Uterus (tissue), 2 donors: Measurements from ENCODE around the gene CLCN5.

Source experiments
- CTCF ChIP-seq, 4 experiments: fragments of 200-600 bp in 2 of 4; fragments of 450-650 bp in 2 of 4; sonication (generic) in 2 of 4; IDR thresholded peaks; one replicate each; pipeline ENCODE4 v1.5.1; 2016 to 2019; ENCODE audit warnings: antibody characterized with exemption in 4 of 4, mild to moderate bottlenecking in 2 of 4, moderate library complexity in 1 of 4
- POLR2A ChIP-seq, 2 donors: fragments of 450-650 bp; IDR thresholded peaks; one replicate each; pipeline ENCODE4 v1.6.1; 2016; ENCODE audit warnings: antibody characterized with exemption in 2 of 2, mild to moderate bottlenecking in 1 of 2, moderate library complexity in 1 of 2

- no peak for TF ChIP-seq CTCF (IDR thresholded peaks at IDR 0.05)
- no peak for TF ChIP-seq POLR2A (IDR thresholded peaks at IDR 0.05)
Observed at GRCh38 chrX:50147972-50148371, 225.6 kb downstream of the CLCN5 start.
